Measurements from ENCODE around the gene TPK1.

Gene TPK1

GRCh38 chr7:144468990-144469732 is 366.7 kb downstream of the TPK1 start (continued):
- TF ChIP-seq, protein P1, sequence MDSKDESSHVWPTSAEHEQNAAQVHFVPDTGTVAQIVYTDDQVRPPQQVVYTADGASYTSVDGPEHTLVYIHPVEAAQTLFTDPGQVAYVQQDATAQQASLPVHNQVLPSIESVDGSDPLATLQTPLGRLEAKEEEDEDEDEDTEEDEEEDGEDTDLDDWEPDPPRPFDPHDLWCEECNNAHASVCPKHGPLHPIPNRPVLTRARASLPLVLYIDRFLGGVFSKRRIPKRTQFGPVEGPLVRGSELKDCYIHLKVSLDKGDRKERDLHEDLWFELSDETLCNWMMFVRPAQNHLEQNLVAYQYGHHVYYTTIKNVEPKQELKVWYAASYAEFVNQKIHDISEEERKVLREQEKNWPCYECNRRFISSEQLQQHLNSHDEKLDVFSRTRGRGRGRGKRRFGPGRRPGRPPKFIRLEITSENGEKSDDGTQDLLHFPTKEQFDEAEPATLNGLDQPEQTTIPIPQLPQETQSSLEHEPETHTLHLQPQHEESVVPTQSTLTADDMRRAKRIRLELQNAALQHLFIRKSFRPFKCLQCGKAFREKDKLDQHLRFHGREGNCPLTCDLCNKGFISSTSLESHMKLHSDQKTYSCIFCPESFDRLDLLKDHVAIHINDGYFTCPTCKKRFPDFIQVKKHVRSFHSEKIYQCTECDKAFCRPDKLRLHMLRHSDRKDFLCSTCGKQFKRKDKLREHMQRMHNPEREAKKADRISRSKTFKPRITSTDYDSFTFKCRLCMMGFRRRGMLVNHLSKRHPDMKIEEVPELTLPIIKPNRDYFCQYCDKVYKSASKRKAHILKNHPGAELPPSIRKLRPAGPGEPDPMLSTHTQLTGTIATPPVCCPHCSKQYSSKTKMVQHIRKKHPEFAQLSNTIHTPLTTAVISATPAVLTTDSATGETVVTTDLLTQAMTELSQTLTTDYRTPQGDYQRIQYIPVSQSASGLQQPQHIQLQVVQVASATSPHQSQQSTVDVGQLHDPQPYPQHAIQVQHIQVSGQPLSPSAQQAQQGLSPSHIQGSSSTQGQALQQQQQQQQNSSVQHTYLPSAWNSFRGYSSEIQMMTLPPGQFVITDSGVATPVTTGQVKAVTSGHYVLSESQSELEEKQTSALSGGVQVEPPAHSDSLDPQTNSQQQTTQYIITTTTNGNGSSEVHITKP (tag by site-specific recombination; IDR thresholded peaks at IDR 0.05) = no peak

DNA sequence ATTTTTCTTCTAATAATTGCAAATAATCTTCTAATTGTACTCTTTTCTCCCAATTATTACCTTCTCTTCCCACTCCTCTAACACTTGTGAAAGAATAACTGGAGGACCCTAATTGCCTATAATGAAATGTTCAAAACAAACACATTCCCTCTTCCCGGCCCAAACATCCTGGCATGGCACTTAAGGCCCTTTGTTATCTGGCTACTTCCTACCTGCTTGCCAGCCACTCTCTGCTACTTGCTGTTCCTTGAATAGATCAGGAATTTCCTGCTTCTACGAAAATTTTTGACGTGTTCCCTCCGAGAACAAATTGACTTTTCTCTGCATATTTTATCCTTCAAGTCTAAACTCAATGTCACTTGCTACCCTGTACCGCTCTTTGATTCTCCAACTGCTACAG is 376.2 kb downstream of the TPK1 start:
- no peak for TF ChIP-seq ZNF585B (tag by site-specific recombination; IDR thresholded peaks at IDR 0.05)
- no peak for TF ChIP-seq ZFP3 (tag by site-specific recombination; IDR thresholded peaks at IDR 0.05; ENCODE audit: low read depth)
- no peak for TF ChIP-seq AEBP2 (tag by site-specific recombination; IDR thresholded peaks at IDR 0.05; ENCODE audit: borderline replicate concordance)
- TF ChIP-seq HOXC10 (CRISPR knock-in tag; IDR thresholded peaks at IDR 0.05) = no peak
- TF ChIP-seq ZBTB8A (tag by site-specific recombination; IDR thresholded peaks at IDR 0.05) = no peak
- TF ChIP-seq ZFP69B (tag by site-specific recombination; IDR thresholded peaks at IDR 0.05) = no peak
- no peak for TF ChIP-seq ZXDB (tag by site-specific recombination; IDR thresholded peaks at IDR 0.05)
- no peak for TF ChIP-seq PRDM1 (tag by site-specific recombination; IDR thresholded peaks at IDR 0.05)
- no peak for TF ChIP-seq ZNF175 (tag by site-specific recombination; IDR thresholded peaks at IDR 0.05)
- no peak for TF ChIP-seq PRDM6 (tag by site-specific recombination; IDR thresholded peaks at IDR 0.05)
- TF ChIP-seq ZNF791 (tag by site-specific recombination; IDR thresholded peaks at IDR 0.05) = no peak
- no peak for TF ChIP-seq GLI2 (tag by site-specific recombination; IDR thresholded peaks at IDR 0.05; ENCODE audit: borderline replicate concordance, low read depth)
- no peak for TF ChIP-seq INSM2 (tag by site-specific recombination; IDR thresholded peaks at IDR 0.05)
- TF ChIP-seq ZNF792 (tag by site-specific recombination; IDR thresholded peaks at IDR 0.05) = no peak
- TF ChIP-seq ZNF48 (tag by site-specific recombination; IDR thresholded peaks at IDR 0.05) = no peak
- no peak for TF ChIP-seq ZNF624 (tag by site-specific recombination; IDR thresholded peaks at IDR 0.05)
- no peak for TF ChIP-seq ZNF133 (tag by site-specific recombination; IDR thresholded peaks at IDR 0.05)
- TF ChIP-seq TRIM28 (IDR thresholded peaks at IDR 0.05; ENCODE audit: borderline replicate concordance, low read length) = no peak
- no peaks in the 10 kb centered on the region for H3K36me3 ChIP-seq (ENCODE audit: control insufficient read depth in 2 of 2, insufficient read depth in 1 of 2, low read length in 2 of 2)
- H3K4me3 ChIP-seq (ENCODE audit: low read depth, low read length) = no peak overlapping the region
- no peaks in the 10 kb centered on the region for H3K4me1 ChIP-seq (ENCODE audit: control insufficient read depth, insufficient read depth, low read length)
- ChIA-PET POLR2A (no interaction called here), CTCF (interaction anchor here (1.1 kb wide), 1 partner anchor 22 kb away, joined by 3 read pairs; no protein-coding TSS in a partner anchor)
- H3K9me3 ChIP-seq (ENCODE audit: control insufficient read depth, insufficient read depth, low read depth, low read length) = no peaks in the 10 kb centered on the region
- H3K27ac ChIP-seq (ENCODE audit: extremely low read depth, low read depth, low read length) = no peak overlapping the region

All from HEK293 (cell line).